NT2/D1 (cell line): ENCODE data around the gene UBE2E3.
"Not testable (repeated sequence)": the region's sequence is repeated elsewhere in the genome, so short reads cannot be mapped to it uniquely, and the experiment has no call there.

Experiments used
- DNase-seq: peaks from one replicate; pipeline ENCODE4 v3.0.0-alpha.2; 2011; ENCODE audit warnings: low read depth, low spot score
- H3K27me3 ChIP-seq: 2 replicates; pipeline ENCODE4 v1.6.0; 2011; ENCODE audit warnings: mild to moderate bottlenecking; ENCODE audit not compliant: insufficient read length, insufficient read depth
- H3K36me3 ChIP-seq: 2 replicates; pipeline ENCODE4 v1.6.1; 2011; ENCODE audit warnings: mild to moderate bottlenecking, low read length, mixed read lengths; ENCODE audit not compliant: insufficient read depth, insufficient read length
- H3K4me1 ChIP-seq: 2 replicates; pipeline ENCODE4 v1.5.1; 2011; ENCODE audit not compliant: insufficient read depth, insufficient read length
- H3K4me3 ChIP-seq: 2 replicates; pipeline ENCODE4 v1.5.1; 2011; ENCODE audit warnings: low read depth; ENCODE audit not compliant: insufficient read length
- H3K9ac ChIP-seq: 2 replicates; pipeline ENCODE4 v1.6.0; 2011; ENCODE audit warnings: low read depth; ENCODE audit not compliant: insufficient read length
- H3K9me3 ChIP-seq: 2 replicates; pipeline ENCODE4 v1.5.1; 2011; ENCODE audit warnings: mild to moderate bottlenecking, low read length; ENCODE audit not compliant: insufficient read depth
- SUZ12 ChIP-seq: IDR thresholded peaks from 2 replicates; pipeline ENCODE4 v1.6.1; 2011; ENCODE audit not compliant: insufficient read length, insufficient read depth; ENCODE audit errors: extremely low read depth
- YY1 ChIP-seq: IDR thresholded peaks from 2 replicates; pipeline ENCODE4 v1.6.1; 2011; ENCODE audit not compliant: insufficient read length, insufficient read depth
- ZNF274 ChIP-seq: IDR thresholded peaks from 2 replicates; pipeline ENCODE4 v1.6.1; 2011; ENCODE audit warnings: mild to moderate bottlenecking, low read depth, low read length

Gene UBE2E3

GRCh38 chr2:180980106-180980942, at the start of gene UBE2E3:
Gene UBE2E3 (plus strand): TSS chr2:180980605. CDS start chr2:180982043, 1,438 bp downstream.
- no peak for TF ChIP-seq YY1
- no peak for TF ChIP-seq SUZ12
- H3K4me3 ChIP-seq = peak within 1 kb of the TSS; percentile 73
- H3K27me3 ChIP-seq = no peaks in the 10 kb centered on the region
- H3K4me1 ChIP-seq = no peaks in the 10 kb centered on the region
- peaks cover 15% of the 10 kb centered on the region for H3K36me3 ChIP-seq
- no peaks in the 10 kb centered on the region for H3K9me3 ChIP-seq
- H3K9ac ChIP-seq = peak within 1 kb of the TSS; percentile 82
- DNase-seq = peak; percentile 50

GRCh38 chr2:180931841-180932240, 48.6 kb upstream of the UBE2E3 start:
- no peak overlapping the region for H3K9ac ChIP-seq
- no peaks in the 10 kb centered on the region for H3K9me3 ChIP-seq
- H3K27me3 ChIP-seq = no peaks in the 10 kb centered on the region
- H3K4me3 ChIP-seq = no peak overlapping the region
- DNase-seq = no peak
- no peaks in the 10 kb centered on the region for H3K4me1 ChIP-seq
- no peaks in the 10 kb centered on the region for H3K36me3 ChIP-seq
- TF ChIP-seq ZNF274 (no peak), YY1 (no peak), SUZ12 (no peak)

- no peak for DNase-seq
- Histone ChIP-seq H3K9ac (no peak overlapping the region), H3K27me3 (no peaks in the 10 kb centered on the region), H3K4me1 (no peaks in the 10 kb centered on the region), H3K36me3 (no peaks in the 10 kb centered on the region), H3K4me3 (no peak overlapping the region), H3K9me3 (no peaks in the 10 kb centered on the region)
- TF ChIP-seq ZNF274 = no peak
- no peak for TF ChIP-seq SUZ12
- no peak for TF ChIP-seq YY1
These were observed 47.1 kb upstream of the UBE2E3 start for GRCh38 chr2:180933332-180933731.

GRCh38 chr2:180934911-180935310, 45.5 kb upstream of the UBE2E3 start:
- no peaks in the 10 kb centered on the region for H3K9me3 ChIP-seq
- H3K36me3 ChIP-seq = no peaks in the 10 kb centered on the region
- DNase-seq = no peak
- no peak overlapping the region for H3K9ac ChIP-seq
- no peak for TF ChIP-seq ZNF274
- TF ChIP-seq YY1 = no peak
- TF ChIP-seq SUZ12 = no peak
- H3K27me3 ChIP-seq = no peaks in the 10 kb centered on the region
- no peak overlapping the region for H3K4me3 ChIP-seq
- H3K4me1 ChIP-seq = no peaks in the 10 kb centered on the region

DNA sequence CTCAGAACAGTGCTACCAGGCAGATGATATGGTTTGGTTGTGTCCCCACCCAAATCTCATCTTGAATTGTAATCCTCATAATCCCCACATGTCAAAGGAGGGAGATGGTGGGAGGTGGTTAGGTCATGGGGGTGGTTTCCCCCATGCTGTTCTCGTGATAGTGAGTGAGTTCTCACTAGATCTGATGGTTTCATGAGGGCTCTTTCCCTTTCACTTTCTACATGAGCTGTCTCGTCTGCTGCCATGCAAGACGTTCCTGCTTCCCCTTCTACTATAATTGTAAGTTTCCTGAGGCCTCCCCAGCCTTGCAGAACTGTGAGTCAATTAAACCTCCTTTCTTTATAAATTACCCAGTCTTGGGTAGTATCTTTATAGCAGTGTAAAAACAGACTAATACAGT, 42.9 kb upstream of the UBE2E3 start:
- not testable (repeated sequence) for H3K9ac ChIP-seq, H3K4me1 ChIP-seq, H3K4me3 ChIP-seq, DNase-seq, H3K36me3 ChIP-seq, H3K27me3 ChIP-seq, H3K9me3 ChIP-seq

DNA sequence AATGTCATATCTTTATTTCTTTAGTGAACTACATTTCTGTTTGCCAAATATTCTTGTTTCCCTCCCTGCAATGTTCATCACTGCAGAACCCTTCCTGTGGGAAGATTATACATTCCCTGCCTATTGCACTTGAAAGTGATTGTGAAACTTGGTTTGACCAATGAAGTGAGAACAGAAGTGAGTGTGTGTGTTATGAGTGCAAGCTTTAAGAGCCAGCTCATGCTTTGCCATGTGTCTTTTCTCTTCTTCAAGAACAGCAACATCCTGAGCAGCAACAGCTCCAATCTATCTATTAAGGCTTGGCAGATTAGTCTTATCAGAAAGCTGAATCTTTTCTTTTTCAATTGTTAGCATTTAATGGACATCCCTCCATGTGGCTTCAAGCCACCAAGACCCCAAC, 42.0 kb upstream of the UBE2E3 start:
- Histone ChIP-seq H3K4me3 (no peak overlapping the region), H3K9ac (no peak overlapping the region), H3K9me3 (no peaks in the 10 kb centered on the region), H3K27me3 (no peaks in the 10 kb centered on the region), H3K36me3 (no peaks in the 10 kb centered on the region), H3K4me1 (no peaks in the 10 kb centered on the region)
- no peak for TF ChIP-seq ZNF274
- no peak for TF ChIP-seq YY1
- no peak for TF ChIP-seq SUZ12
- DNase-seq = no peak

GRCh38 chr2:180943275-180943674, 37.1 kb upstream of the UBE2E3 start:
- no peak overlapping the region for H3K4me3 ChIP-seq
- no peak overlapping the region for H3K9ac ChIP-seq
- H3K9me3 ChIP-seq = no peaks in the 10 kb centered on the region
- no peaks in the 10 kb centered on the region for H3K27me3 ChIP-seq
- H3K36me3 ChIP-seq = no peaks in the 10 kb centered on the region
- no peak for TF ChIP-seq YY1
- TF ChIP-seq SUZ12 = no peak
- TF ChIP-seq ZNF274 = no peak
- no peak for DNase-seq
- no peaks in the 10 kb centered on the region for H3K4me1 ChIP-seq
